ENCODE data around the gene LHFPL3. TPM values are rescaled to one million over a fixed set of nuclear protein-coding genes. Genes with fewer than 3 reads are reported as not detected.

The LHFPL3 gene
- total and polyA plus RNA-seq, 2 experiments from 2014 or later = 0.24 TPM; not detected in 1

DNA sequence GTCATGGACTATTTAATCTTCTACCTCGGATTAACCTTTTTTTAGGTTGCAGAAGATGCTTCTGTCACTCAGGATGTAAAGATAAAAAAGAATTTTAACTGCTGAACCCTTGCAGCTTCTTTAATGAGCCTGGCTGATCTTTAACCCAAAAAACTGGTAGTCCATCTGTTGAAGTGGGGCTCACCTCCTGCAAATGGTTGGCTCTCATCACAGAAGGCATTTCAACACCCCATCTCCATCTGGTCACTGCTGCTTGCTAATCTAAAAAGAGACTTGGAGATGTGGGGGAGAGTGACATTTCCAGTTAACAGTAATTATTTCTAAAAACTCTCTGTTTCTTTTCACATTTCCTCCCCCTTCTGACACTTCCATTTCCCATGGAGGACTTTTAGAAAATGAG, 208.6 kb downstream of the LHFPL3 start:
- no peak for ATAC-seq
- Histone ChIP-seq H3K9me2 (ENCODE audit: insufficient read depth) (0 out of 2 replicates have a peak, but pooled peaks cover 11% of the 10 kb centered on the region), H3K36me3 (ENCODE audit: insufficient read depth) (no peaks in the 10 kb centered on the region), H3F3A (replicated peaks; ENCODE audit: low read depth) (no peaks in the 10 kb centered on the region), H3K79me2 (replicated peaks; ENCODE audit: insufficient read depth) (no peaks in the 10 kb centered on the region; the same call in 1 of the 2 replicates), H3K4me1 (ENCODE audit: insufficient read depth) (no peaks in the 10 kb centered on the region), H4K20me1 (replicated peaks; ENCODE audit: insufficient read depth) (no peaks in the 10 kb centered on the region), H3K4me2 (no peak overlapping the region), H3K27ac (ENCODE audit: low read depth) (no peak overlapping the region), H3K4me3 (no peak overlapping the region), H3K27me3 (ENCODE audit: insufficient read depth) (no peaks in the 10 kb centered on the region), H2AFZ (no peak overlapping the region)
- Mint-ChIP-seq H3K4me1 (no peaks in the 10 kb centered on the region), H3K4me3 (no peak overlapping the region), H3K27ac (no peak overlapping the region), H3K27me3 (ENCODE audit: insufficient read depth, low read depth, poor library complexity) (no peaks in the 10 kb centered on the region), H3K9me3 (no peaks in the 10 kb centered on the region), H3K36me3 (ENCODE audit: low read depth) (no peaks in the 10 kb centered on the region)
- TF ChIP-seq STAT1 (IDR thresholded peaks at IDR 0.05; ENCODE audit: unreplicated experiment) = no peak
- no peak for TF ChIP-seq EZH2 (IDR thresholded peaks at IDR 0.05; ENCODE audit: low read depth, unreplicated experiment)
- no peak for TF ChIP-seq ZNF331 (CRISPR knock-in tag; IDR thresholded peaks at IDR 0.05; ENCODE audit: low read depth)
- TF ChIP-seq POLR2AphosphoS5 (IDR thresholded peaks at IDR 0.05; ENCODE audit: low read depth) = no peak
- no peak for TF ChIP-seq CTCF (conservative IDR thresholded peaks at IDR 0.05; ENCODE audit: low read depth in 2 of 2)
- TF ChIP-seq ZNF114 (CRISPR knock-in tag; IDR thresholded peaks at IDR 0.05) = no peak
- no peak for TF ChIP-seq CREB1 (CRISPR knock-in tag; IDR thresholded peaks at IDR 0.05; ENCODE audit: low read depth)
- TF ChIP-seq ZNF462 (CRISPR knock-in tag; IDR thresholded peaks at IDR 0.05) = no peak
- no peak for DNase-seq (ENCODE audit: low spot score)
